ENCODE measurements around the gene UBE2R2. TPM values are rescaled to one million over a fixed set of nuclear protein-coding genes. Genes with fewer than 3 reads are reported as not detected.
"Not testable (repeated sequence)": the region's sequence is repeated elsewhere in the genome, so short reads cannot be mapped to it uniquely, and the experiment has no call there.

Gene UBE2R2
- total RNA-seq: 35.1 and 35.7 TPM in 2 replicates

GRCh38 chr9:33816327-33817252 lies at the start of gene UBE2R2:
UBE2R2 (plus strand) TSS chr9:33817160; CDS start chr9:33817758, 598 bp downstream.
- intact Hi-C loops (cut with micrococcal nuclease): loop anchor here (1.0 to 5.0 kb wide), 8 partner anchors 106 to 1264 kb away; partner anchors contain the start of genes DCAF12, KIF24, MYORG and NOL6

GRCh38 chr9:33770156-33770880 lies 46.6 kb upstream of the UBE2R2 start:
- intact Hi-C loops (cut with micrococcal nuclease): not testable (repeated sequence)

- intact Hi-C loops (cut with micrococcal nuclease): not testable (repeated sequence)
These were observed 43.8 kb upstream of the UBE2R2 start for GRCh38 chr9:33773135-33773534.

GRCh38 chr9:33774074-33774659 lies 42.8 kb upstream of the UBE2R2 start:
- intact Hi-C loops (cut with micrococcal nuclease): not testable (repeated sequence)

GRCh38 chr9:33776578-33776977 lies 40.4 kb upstream of the UBE2R2 start:
- intact Hi-C loops (cut with micrococcal nuclease): no loop called here

- intact Hi-C loops (cut with micrococcal nuclease): loop anchor here (1.0 kb wide), 1 partner anchor 41 kb away; no protein-coding TSS in a partner anchor
These were observed 38.1 kb upstream of the UBE2R2 start for GRCh38 chr9:33778700-33779351.

GRCh38 chr9:33780276-33780675 lies 36.7 kb upstream of the UBE2R2 start:
- intact Hi-C loops (cut with micrococcal nuclease): no loop called here

- intact Hi-C loops (cut with micrococcal nuclease): no loop called here
These were observed 35.2 kb upstream of the UBE2R2 start for GRCh38 chr9:33781736-33782135.

- intact Hi-C loops (cut with micrococcal nuclease): no loop called here
These were observed 34.4 kb upstream of the UBE2R2 start for GRCh38 chr9:33782395-33783152.

- intact Hi-C loops (cut with micrococcal nuclease): no loop called here
These were observed 31.0 kb upstream of the UBE2R2 start for GRCh38 chr9:33785914-33786313.

GRCh38 chr9:33786681-33787080 lies 30.3 kb upstream of the UBE2R2 start:
- intact Hi-C loops (cut with micrococcal nuclease): no loop called here

GRCh38 chr9:33787839-33788238 lies 29.1 kb upstream of the UBE2R2 start:
- intact Hi-C loops (cut with micrococcal nuclease): no loop called here

- intact Hi-C loops (cut with micrococcal nuclease): not testable (repeated sequence)
These were observed 27.5 kb upstream of the UBE2R2 start for GRCh38 chr9:33789429-33789828.

GRCh38 chr9:33791117-33791516 lies 25.8 kb upstream of the UBE2R2 start:
- intact Hi-C loops (cut with micrococcal nuclease): no loop called here

GRCh38 chr9:33793496-33793895 lies 23.5 kb upstream of the UBE2R2 start:
- intact Hi-C loops (cut with micrococcal nuclease): not testable (repeated sequence)

- intact Hi-C loops (cut with micrococcal nuclease): no loop called here
These were observed 22.4 kb upstream of the UBE2R2 start for GRCh38 chr9:33794560-33794959.

GRCh38 chr9:33795281-33795680 lies 21.7 kb upstream of the UBE2R2 start, which contains the start of gene PRSS3:
PRSS3 (plus strand) TSS chr9:33795561; CDS start chr9:33795574, 13 bp downstream.
- intact Hi-C loops (cut with micrococcal nuclease): no loop called here

GRCh38 chr9:33795819-33796218 lies 21.1 kb upstream of the UBE2R2 start:
- intact Hi-C loops (cut with micrococcal nuclease): no loop called here

GRCh38 chr9:33796679-33797078 lies 20.3 kb upstream of the UBE2R2 start:
- intact Hi-C loops (cut with micrococcal nuclease): not testable (repeated sequence)

- intact Hi-C loops (cut with micrococcal nuclease): no loop called here
These were observed 19.1 kb upstream of the UBE2R2 start for GRCh38 chr9:33797837-33798236.

Measured in T-helper 2 cell treated with Interferon-gamma antibody and Interleukin-4, amounts not matched to agents 100 ng/mL and 5 ng/mL, for 36 hours (primary cell).